ENCODE results near the gene MT1A. TPM values are rescaled to one million over a fixed set of nuclear protein-coding genes. Genes with fewer than 3 reads are reported as not detected.

MT1A gene
- total and polyA plus RNA-seq, 2 experiments from 2014 or later: not detected

- Histone ChIP-seq H3K27me3 (peaks cover 95% of the 10 kb centered on the region), H3K4me3 (no peak overlapping the region), H3K27ac (no peak overlapping the region), H3K4me1 (ENCODE audit: low read depth) (no peaks in the 10 kb centered on the region), H3K9me3 (ENCODE audit: low read depth) (no peaks in the 10 kb centered on the region), H3K36me3 (no peaks in the 10 kb centered on the region)
- no peak for DNase-seq (ENCODE audit: low read depth in 1 of 2, low spot score in 1 of 2)
- no peak for TF ChIP-seq CTCF (IDR thresholded peaks at IDR 0.05; ENCODE audit: low read depth, low read length)
These were observed 11.4 kb downstream of the MT1A start for GRCh38 chr16:56649820-56650219.

- no peak for TF ChIP-seq CTCF (IDR thresholded peaks at IDR 0.05; ENCODE audit: low read depth, low read length)
- H3K27ac ChIP-seq: no peak within 1 kb of the TSS
- H3K36me3 ChIP-seq: no peaks in the 10 kb centered on the region
- no peaks in the 10 kb centered on the region for H3K4me1 ChIP-seq (ENCODE audit: low read depth)
- H3K27me3 ChIP-seq: peaks cover 95% of the 10 kb centered on the region
- no peaks in the 10 kb centered on the region for H3K9me3 ChIP-seq (ENCODE audit: low read depth)
- H3K4me3 ChIP-seq: no peak within 1 kb of the TSS
- no peak for DNase-seq (ENCODE audit: low read depth in 1 of 2, low spot score in 1 of 2)
These were observed 13.1 kb downstream of the MT1A start, which contains the start of gene MT1B for GRCh38 chr16:56651586-56651985. TSS of gene MT1B (plus strand) at chr16:56651886. CDS start at chr16:56651954, 68 bp downstream.

GRCh38 chr16:56652600-56652999 is 14.1 kb downstream of the MT1A start:
- Histone ChIP-seq H3K27me3 (peaks cover 94% of the 10 kb centered on the region), H3K27ac (no peak overlapping the region), H3K9me3 (ENCODE audit: low read depth) (no peaks in the 10 kb centered on the region), H3K4me3 (no peak overlapping the region), H3K36me3 (no peaks in the 10 kb centered on the region), H3K4me1 (ENCODE audit: low read depth) (no peaks in the 10 kb centered on the region)
- DNase-seq (ENCODE audit: low read depth in 1 of 2, low spot score in 1 of 2): no peak
- TF ChIP-seq CTCF (IDR thresholded peaks at IDR 0.05; ENCODE audit: low read depth, low read length): no peak

- Histone ChIP-seq H3K9me3 (ENCODE audit: low read depth) (no peaks in the 10 kb centered on the region), H3K27ac (no peak overlapping the region), H3K27me3 (peaks cover 94% of the 10 kb centered on the region), H3K4me3 (no peak overlapping the region), H3K4me1 (ENCODE audit: low read depth) (no peaks in the 10 kb centered on the region), H3K36me3 (no peaks in the 10 kb centered on the region)
- TF ChIP-seq CTCF (IDR thresholded peaks at IDR 0.05; ENCODE audit: low read depth, low read length): no peak
- no peak for DNase-seq (ENCODE audit: low read depth in 1 of 2, low spot score in 1 of 2)
These were observed 14.8 kb downstream of the MT1A start for GRCh38 chr16:56653218-56653617.

- no peak within 1 kb of the TSS for H3K27ac ChIP-seq
- no peaks in the 10 kb centered on the region for H3K36me3 ChIP-seq
- peaks cover under 1% of the 10 kb centered on the region for H3K4me1 ChIP-seq (ENCODE audit: low read depth)
- peaks cover 94% of the 10 kb centered on the region for H3K27me3 ChIP-seq
- H3K4me3 ChIP-seq: peak within 1 kb of the TSS; percentile 34
- TF ChIP-seq CTCF (IDR thresholded peaks at IDR 0.05; ENCODE audit: low read depth, low read length): no peak
- peak; percentile 28 to 55 for DNase-seq (ENCODE audit: low read depth in 1 of 2, low spot score in 1 of 2)
- no peaks in the 10 kb centered on the region for H3K9me3 ChIP-seq (ENCODE audit: low read depth)
These were observed 19.3 kb downstream of the MT1A start, which contains the start of gene MT1F for GRCh38 chr16:56657555-56658326. TSS of gene MT1F (plus strand) at chr16:56657959. CDS start at chr16:56658059, 100 bp downstream.
